ENCODE data around the gene MAK. TPM values are rescaled to one million over a fixed set of nuclear protein-coding genes. Genes with fewer than 3 reads are reported as not detected.
"Not testable (repeated sequence)": the region's sequence is repeated elsewhere in the genome, so short reads cannot be mapped to it uniquely, and the experiment has no call there.

The MAK gene
- total RNA-seq, 2 donors from 2014 or later = 0.18 to 0.35 TPM

DNA sequence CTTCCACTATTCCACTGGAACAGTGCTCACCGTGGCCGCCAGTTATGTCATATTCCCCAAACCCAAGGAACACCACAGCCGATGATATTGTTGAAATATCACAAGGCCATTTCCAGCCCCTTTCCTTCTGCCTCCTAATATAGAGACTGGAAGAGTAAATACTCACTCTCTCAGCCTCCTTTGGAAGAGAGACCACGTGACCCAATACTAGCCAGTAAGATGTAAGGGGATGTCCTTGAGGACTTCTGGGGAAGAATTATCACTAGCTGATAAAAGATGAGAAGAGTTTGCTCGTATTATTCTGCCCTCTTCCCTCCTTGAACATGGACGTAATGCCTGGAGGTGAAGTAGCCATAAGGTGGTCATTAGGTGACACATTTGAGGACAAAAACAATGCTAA lies 13.5 kb downstream of the MAK start:
- Mint-ChIP-seq H3K36me3 (ENCODE audit: low read depth) (peaks cover 13% of the 10 kb centered on the region), H3K27ac (no peak overlapping the region), H3K27me3 (ENCODE audit: insufficient read depth) (no peaks in the 10 kb centered on the region), H3K9me3 (no peaks in the 10 kb centered on the region), H3K4me1 (peaks cover 4% of the 10 kb centered on the region), H3K4me3 (no peak overlapping the region)
- no peak overlapping the region for H3K4me3 ChIP-seq (ENCODE audit: low read length)
- TF ChIP-seq, protein P1, sequence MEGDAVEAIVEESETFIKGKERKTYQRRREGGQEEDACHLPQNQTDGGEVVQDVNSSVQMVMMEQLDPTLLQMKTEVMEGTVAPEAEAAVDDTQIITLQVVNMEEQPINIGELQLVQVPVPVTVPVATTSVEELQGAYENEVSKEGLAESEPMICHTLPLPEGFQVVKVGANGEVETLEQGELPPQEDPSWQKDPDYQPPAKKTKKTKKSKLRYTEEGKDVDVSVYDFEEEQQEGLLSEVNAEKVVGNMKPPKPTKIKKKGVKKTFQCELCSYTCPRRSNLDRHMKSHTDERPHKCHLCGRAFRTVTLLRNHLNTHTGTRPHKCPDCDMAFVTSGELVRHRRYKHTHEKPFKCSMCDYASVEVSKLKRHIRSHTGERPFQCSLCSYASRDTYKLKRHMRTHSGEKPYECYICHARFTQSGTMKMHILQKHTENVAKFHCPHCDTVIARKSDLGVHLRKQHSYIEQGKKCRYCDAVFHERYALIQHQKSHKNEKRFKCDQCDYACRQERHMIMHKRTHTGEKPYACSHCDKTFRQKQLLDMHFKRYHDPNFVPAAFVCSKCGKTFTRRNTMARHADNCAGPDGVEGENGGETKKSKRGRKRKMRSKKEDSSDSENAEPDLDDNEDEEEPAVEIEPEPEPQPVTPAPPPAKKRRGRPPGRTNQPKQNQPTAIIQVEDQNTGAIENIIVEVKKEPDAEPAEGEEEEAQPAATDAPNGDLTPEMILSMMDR (conservative IDR thresholded peaks at IDR 0.05) = no peak
- H3K4me1 ChIP-seq (ENCODE audit: control insufficient read depth, insufficient read depth, low read length) = no peaks in the 10 kb centered on the region
- no peaks in the 10 kb centered on the region for H3K9me3 ChIP-seq (ENCODE audit: control insufficient read depth, low read length)
- peaks cover 14% of the 10 kb centered on the region for H3K36me3 ChIP-seq (ENCODE audit: control insufficient read depth, insufficient read depth, low read length)
- H3K27me3 ChIP-seq (ENCODE audit: control insufficient read depth, insufficient read depth, low read length, poor library complexity, severe bottlenecking) = no peaks in the 10 kb centered on the region
- DNase-seq = no peak
- no peak overlapping the region for H3K9ac ChIP-seq (ENCODE audit: extremely low read depth, low read length, poor library complexity, severe bottlenecking)
- 90 to 100% methylated on average over 5 to 6 of the region's 6 CpGs for WGBS, 2 experiments (ENCODE audit: insufficient coverage in 1 of 2, insufficient read length in 1 of 2)
- no peak overlapping the region for H3K27ac ChIP-seq (ENCODE audit: low read depth, low read length)

DNA sequence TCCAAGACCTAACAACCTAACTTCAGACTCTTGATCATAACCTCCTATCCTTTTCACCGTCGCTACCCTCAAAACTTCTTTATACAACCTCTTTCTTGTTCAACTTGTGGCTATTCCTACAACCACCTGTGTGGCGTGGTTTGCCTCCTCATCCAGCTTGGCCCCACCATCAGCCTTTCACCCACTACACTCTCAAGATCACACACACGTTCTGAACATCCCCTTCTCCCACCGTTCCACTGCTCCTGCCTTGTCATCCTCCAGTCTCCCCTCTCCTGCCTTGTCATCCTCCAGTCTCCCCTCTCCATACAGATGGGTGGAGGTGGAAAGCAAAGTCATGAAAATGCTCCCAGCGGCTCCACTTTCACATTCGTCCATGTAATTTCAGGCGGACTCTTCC lies 14.0 kb downstream of the MAK start:
- peaks cover 4% of the 10 kb centered on the region for H3K4me1 Mint-ChIP-seq
- TF ChIP-seq, protein P1 (conservative IDR thresholded peaks at IDR 0.05) = no peak
- H3K4me3 ChIP-seq (ENCODE audit: low read length) = no peak overlapping the region
- no peak overlapping the region for H3K9ac ChIP-seq (ENCODE audit: extremely low read depth, low read length, poor library complexity, severe bottlenecking)
- no peak overlapping the region for H3K27ac ChIP-seq (ENCODE audit: low read depth, low read length)
- no peaks in the 10 kb centered on the region for H3K4me1 ChIP-seq (ENCODE audit: control insufficient read depth, insufficient read depth, low read length)
- H3K36me3 ChIP-seq (ENCODE audit: control insufficient read depth, insufficient read depth, low read length) = peaks cover 9% of the 10 kb centered on the region
- H3K27me3 Mint-ChIP-seq (ENCODE audit: insufficient read depth) = no peaks in the 10 kb centered on the region
- WGBS, 2 experiments (ENCODE audit: insufficient coverage in 1 of 2, insufficient read length in 1 of 2) = 87 to 96% methylated on average over 6 to 8 of the region's 8 CpGs
- no peaks in the 10 kb centered on the region for H3K9me3 Mint-ChIP-seq
- H3K36me3 Mint-ChIP-seq (ENCODE audit: low read depth) = peaks cover 11% of the 10 kb centered on the region
- no peaks in the 10 kb centered on the region for H3K27me3 ChIP-seq (ENCODE audit: control insufficient read depth, insufficient read depth, low read length, poor library complexity, severe bottlenecking)
- no peak overlapping the region for H3K4me3 Mint-ChIP-seq
- H3K27ac Mint-ChIP-seq = no peak overlapping the region
- no peak for DNase-seq
- H3K9me3 ChIP-seq (ENCODE audit: control insufficient read depth, low read length) = no peaks in the 10 kb centered on the region

DNA sequence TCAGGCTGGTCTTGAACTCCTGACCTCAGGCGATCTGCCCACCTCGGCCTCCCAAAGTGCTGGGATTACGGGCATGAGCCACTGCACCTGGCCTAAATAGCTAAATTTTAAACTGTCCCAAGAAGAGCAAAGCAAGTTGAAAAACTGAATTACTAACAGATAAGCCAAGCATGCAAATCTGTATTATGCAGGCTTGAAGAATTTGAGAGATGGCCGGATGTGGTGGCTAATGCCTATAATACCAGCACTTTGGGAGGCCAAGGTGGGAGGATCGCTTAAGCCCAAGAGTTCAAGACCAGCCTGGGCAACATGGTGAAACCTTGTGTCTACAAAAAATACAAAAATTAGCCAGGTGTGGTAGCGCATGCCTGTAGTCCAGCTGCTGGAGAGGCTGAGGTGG lies 24.2 kb downstream of the MAK start:
- not testable (repeated sequence) for H3K4me1 ChIP-seq (ENCODE audit: control insufficient read depth, insufficient read depth, low read length); H3K4me3 ChIP-seq (ENCODE audit: low read length); H3K27me3 ChIP-seq (ENCODE audit: control insufficient read depth, insufficient read depth, low read length, poor library complexity, severe bottlenecking); H3K36me3 Mint-ChIP-seq (ENCODE audit: low read depth); H3K27ac ChIP-seq (ENCODE audit: low read depth, low read length); H3K27me3 Mint-ChIP-seq (ENCODE audit: insufficient read depth); H3K36me3 ChIP-seq (ENCODE audit: control insufficient read depth, insufficient read depth, low read length); H3K9me3 Mint-ChIP-seq; H3K27ac Mint-ChIP-seq; H3K4me3 Mint-ChIP-seq; H3K9me3 ChIP-seq (ENCODE audit: control insufficient read depth, low read length); H3K9ac ChIP-seq (ENCODE audit: extremely low read depth, low read length, poor library complexity, severe bottlenecking); H3K4me1 Mint-ChIP-seq; DNase-seq
- 89 to 97% methylated on average over 6 of the region's 6 CpGs for WGBS, 2 experiments (ENCODE audit: insufficient coverage in 1 of 2, insufficient read length in 1 of 2)

DNA sequence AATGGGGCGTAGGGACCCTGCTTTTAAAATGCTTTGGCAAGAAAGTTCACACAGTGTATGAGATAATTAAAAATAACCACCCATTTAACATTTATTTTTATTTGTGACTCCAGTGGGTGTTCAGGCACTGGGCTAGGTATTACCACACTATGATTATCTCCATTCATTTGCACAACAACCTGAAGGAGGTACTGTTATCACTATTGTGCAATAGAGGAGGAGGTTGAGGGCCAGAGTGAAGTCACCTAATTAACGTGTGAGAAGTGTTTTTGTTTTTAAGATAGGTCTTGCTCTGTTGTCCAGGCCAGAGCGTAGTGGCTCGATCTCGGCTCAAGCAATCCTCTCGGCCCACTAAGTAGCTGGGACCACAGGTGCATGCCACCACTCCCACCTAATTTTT lies 29.2 kb downstream of the MAK start:
- WGBS, 2 experiments (ENCODE audit: insufficient coverage in 1 of 2, insufficient read length in 1 of 2) = 91 to 100% methylated on average over 4 to 6 of the region's 6 CpGs
- Histone ChIP-seq H3K36me3 (ENCODE audit: control insufficient read depth, insufficient read depth, low read length) (peaks cover 10% of the 10 kb centered on the region), H3K9ac (ENCODE audit: extremely low read depth, low read length, poor library complexity, severe bottlenecking) (no peak overlapping the region), H3K27ac (ENCODE audit: low read depth, low read length) (no peak overlapping the region), H3K27me3 (ENCODE audit: control insufficient read depth, insufficient read depth, low read length, poor library complexity, severe bottlenecking) (no peaks in the 10 kb centered on the region), H3K9me3 (ENCODE audit: control insufficient read depth, low read length) (no peaks in the 10 kb centered on the region), H3K4me1 (ENCODE audit: control insufficient read depth, insufficient read depth, low read length) (no peaks in the 10 kb centered on the region), H3K4me3 (ENCODE audit: low read length) (no peak overlapping the region)
- Mint-ChIP-seq H3K27ac (no peak overlapping the region), H3K9me3 (no peaks in the 10 kb centered on the region), H3K4me1 (no peaks in the 10 kb centered on the region), H3K27me3 (ENCODE audit: insufficient read depth) (no peaks in the 10 kb centered on the region), H3K4me3 (no peak overlapping the region), H3K36me3 (ENCODE audit: low read depth) (peaks cover 16% of the 10 kb centered on the region)
- DNase-seq = no peak
- TF ChIP-seq, protein P1 (conservative IDR thresholded peaks at IDR 0.05) = no peak
